NCI-H82 treated with DMSO at 0.1 percent for 48 hours (cell line): ENCODE data around the gene PPP4R1.

Experiments used
- DNase-seq: peaks from one replicate; lab custom pipeline; 2025; ENCODE audit not compliant: unreplicated experiment; lab: John Stamatoyannopoulos, UW

The PPP4R1 gene

GRCh38 chr18:9549405-9549804, 65.0 kb downstream of the PPP4R1 start:
- no peak for DNase-seq

GRCh38 chr18:9547782-9548181, 66.6 kb downstream of the PPP4R1 start:
- DNase-seq, result no peak

DNA sequence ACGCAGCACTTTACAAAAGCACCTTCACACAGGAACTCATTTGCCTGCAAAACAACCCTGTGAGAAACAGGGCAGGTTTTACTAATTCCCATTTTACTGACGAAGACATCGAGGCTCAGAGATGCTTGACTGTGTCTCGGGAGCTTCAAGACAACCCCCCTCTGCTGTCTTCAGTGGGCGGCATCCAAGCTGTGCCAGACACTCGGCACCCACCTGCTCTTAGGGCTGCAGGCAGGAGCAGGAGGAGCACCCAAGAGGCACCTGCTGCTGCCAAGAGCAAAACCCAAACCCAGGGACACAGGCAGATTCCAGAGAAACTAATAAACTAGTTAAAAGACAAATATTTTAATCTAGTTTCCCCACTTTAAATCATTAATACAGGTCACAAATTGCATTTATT, 67.9 kb downstream of the PPP4R1 start:
- no peak for DNase-seq

GRCh38 chr18:9545029-9545428, 69.3 kb downstream of the PPP4R1 start:
- no peak for DNase-seq

- no peak for DNase-seq
These were observed 71.4 kb downstream of the PPP4R1 start for GRCh38 chr18:9542924-9543323.

DNA sequence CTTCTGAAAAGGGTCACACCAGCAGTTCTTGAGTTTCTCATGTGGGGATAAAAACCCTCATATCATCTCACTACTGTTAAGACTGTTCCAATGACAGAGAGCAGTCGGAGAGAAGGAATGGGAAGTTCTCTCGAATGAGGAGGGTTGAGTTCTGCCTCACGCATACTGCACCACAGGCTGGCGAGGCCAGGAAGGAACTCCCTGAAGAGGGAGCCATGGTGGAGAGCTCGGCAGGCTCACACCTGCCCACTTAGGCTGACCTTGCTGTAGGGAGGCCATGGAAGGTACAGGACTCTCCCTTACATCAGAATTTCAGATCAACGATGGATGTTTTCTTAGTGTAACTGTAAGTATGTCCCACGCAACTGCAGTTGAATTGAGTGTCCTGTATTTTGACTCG, 74.4 kb downstream of the PPP4R1 start:
- no peak for DNase-seq

- DNase-seq, result no peak
These were observed 75.1 kb downstream of the PPP4R1 start for GRCh38 chr18:9539283-9539682.

DNA sequence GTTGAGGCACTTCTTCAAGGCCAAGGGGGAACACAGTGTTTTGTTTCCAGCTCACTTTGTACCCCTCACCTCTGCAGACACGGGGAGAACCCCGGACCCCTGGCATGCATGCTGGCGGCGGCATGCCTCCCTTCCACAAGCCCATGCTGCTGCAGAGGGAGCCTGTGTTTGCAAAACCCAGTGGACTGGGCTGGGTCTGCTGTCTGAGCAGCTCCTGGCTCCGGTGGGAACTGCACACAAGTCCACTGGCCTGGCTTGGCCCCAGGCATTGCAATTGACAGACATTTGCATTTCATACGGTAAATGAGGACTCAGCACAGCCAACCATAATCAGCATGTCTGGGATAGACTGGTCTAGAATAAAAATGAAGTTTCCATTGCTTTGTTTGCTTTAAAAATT, 76.7 kb downstream of the PPP4R1 start:
- DNase-seq, result no peak

- no peak for DNase-seq
These were observed 77.8 kb downstream of the PPP4R1 start for GRCh38 chr18:9536354-9537152.

DNA sequence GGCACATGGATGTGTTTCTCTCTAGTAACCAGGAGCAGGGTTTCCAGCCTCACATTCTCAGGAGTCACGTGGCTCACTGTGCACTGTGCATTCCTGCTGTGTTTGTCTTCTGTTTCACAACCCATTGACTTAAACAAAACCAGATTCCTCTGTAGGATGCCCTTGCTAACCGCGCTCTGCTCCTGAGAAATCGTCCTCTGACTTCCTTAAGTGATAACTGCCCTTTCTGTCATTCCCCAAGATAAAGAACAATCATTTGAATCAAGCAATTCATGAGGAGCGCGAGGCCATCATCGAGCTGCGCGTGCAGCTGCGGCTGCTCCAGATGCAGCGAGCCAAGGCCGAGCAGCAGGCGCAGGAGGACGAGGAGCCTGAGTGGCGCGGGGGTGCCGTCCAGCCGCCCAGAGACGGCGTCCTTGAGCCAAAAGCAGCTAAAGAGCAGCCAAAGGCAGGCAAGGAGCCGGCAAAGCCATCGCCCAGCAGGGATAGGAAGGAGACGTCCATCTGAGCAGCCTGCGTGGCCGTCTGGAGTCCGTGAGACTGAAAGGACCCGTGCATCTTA, 78.8 kb downstream of the PPP4R1 start:
- no peak for DNase-seq

GRCh38 chr18:9534844-9535243, 79.5 kb downstream of the PPP4R1 start:
- DNase-seq, result no peak

DNA sequence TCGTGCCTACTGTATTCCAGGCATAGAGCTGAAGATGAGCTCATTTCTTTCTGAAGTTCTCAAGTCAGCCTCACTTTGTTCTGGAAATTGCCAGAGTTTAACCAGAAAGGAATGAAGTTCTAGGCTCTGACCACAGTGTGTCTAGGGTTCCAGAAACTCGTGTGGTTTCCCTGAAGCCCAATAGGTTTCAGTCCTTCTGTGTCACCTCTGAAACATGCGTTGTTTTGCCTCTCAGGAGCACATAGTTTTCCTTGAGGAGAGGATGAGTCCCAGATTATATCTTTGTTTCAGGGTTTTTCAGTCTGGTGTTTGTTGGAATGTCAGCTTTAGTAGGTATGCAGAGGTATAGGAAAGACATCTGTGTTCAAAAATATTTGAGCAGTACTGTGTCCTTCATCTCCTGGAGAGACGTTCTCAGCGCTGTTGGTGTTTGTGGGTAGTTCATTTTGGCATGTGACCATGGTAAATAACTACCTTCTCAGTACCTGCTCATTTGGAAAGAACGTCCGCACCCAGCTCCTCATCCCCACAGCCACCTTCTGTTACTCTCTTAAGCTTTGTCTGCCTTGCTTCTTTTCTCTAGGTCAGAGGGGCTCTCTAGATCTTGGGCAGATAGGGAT, 82.5 kb downstream of the PPP4R1 start:
- no peak for DNase-seq

GRCh38 chr18:9530226-9531009, 83.9 kb downstream of the PPP4R1 start:
- DNase-seq, result no peak

GRCh38 chr18:9526458-9526857, 87.9 kb downstream of the PPP4R1 start:
- DNase-seq, result no peak

GRCh38 chr18:9522952-9523351, 91.4 kb downstream of the PPP4R1 start:
- DNase-seq, result no peak

DNA sequence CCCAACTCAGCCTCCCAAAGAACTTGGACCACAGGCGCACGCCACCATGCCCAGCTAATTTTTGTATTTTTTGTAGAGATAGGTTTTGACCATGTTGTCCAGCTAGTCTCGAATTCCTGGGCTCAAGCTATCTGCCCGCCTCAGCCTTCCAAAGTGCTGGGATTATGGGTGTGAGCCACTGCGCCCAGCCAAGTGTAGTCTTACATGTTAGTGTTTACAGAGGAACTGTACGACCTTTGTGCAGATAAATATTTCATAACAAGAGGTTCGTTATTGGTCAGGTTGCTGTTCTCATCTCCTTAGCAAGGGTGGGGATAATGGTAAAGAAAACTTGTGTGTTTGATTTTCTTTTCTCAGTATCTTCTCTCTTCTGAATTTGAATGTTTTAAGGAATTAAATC, 92.6 kb downstream of the PPP4R1 start:
- DNase-seq, result no peak

GRCh38 chr18:9520666-9521065, 93.7 kb downstream of the PPP4R1 start:
- DNase-seq, result no peak

- no peak for DNase-seq
These were observed 95.0 kb downstream of the PPP4R1 start for GRCh38 chr18:9519399-9519798.

DNA sequence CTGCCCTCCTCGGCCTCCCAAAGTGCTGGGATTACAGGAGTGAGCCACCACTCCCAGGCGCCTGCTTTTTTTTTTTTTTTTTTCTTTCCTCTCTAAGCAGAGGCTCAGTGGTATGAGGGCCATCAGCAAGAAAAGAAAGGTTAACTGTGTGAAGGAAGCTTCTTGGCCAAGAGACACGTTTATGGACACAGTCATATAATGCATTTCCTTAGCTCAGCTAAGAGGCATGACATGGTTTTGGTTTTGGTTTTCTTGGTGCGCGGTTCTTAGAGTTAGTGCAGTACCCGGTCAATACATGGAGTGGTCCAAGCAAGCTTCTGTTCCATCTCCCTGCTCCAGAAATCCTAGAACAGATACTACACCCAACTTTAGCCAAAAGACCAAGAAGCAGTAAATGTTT, 96.5 kb downstream of the PPP4R1 start:
- no peak for DNase-seq

- no peak for DNase-seq
These were observed 97.8 kb downstream of the PPP4R1 start for GRCh38 chr18:9516437-9517064.

- DNase-seq, result no peak
These were observed 100.3 kb downstream of the PPP4R1 start for GRCh38 chr18:9513971-9514512.
